Measurements from ENCODE around the gene FAM118A. TPM values are rescaled to one million over a fixed set of nuclear protein-coding genes. Genes with fewer than 3 reads are reported as not detected.
A peak's percentile ranks its signal among the peaks of the same experiment; 100 is the strongest.
"Not testable (repeated sequence)": the region's sequence is repeated elsewhere in the genome, so short reads cannot be mapped to it uniquely, and the experiment has no call there.

FAM118A gene
- total RNA-seq, 8 experiments from 2014 or later, result 11.3 to 131 (median 16.0) TPM

DNA sequence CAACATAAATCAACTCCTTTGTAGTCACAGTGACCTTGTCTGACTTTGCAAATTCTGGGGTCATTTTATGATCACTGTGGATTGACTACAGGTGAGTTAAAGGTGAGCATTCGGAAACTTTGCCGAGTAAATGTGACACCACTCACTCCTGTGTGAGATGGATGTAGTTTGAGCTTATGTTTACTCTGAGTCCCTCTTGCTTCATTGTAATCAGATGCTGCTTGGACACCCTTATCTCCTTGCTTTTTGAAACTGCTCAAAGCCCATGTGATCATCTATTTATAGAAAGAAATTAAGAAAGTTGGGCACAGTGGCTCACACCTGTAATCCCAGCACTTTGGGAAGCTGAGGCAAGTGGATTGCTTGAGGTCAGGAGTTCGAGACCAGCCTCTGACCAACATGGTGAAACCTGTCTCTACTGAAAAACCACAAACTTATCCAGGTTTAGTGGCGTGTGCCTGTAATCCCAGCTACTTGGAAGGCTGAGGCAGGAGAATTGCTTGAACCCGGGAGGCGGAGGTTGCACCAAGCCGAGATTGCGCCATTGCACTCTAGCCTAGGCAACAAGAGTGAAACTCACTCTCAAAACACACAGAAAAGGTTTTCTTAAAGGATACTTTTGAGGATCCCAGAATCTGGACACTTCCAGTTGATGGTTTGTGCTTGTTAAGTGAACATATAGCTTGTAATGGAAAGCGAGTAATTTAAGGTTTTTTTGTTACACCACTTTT lies 7.2 kb downstream of the FAM118A start:
- peak in 3 of 8 experiments; percentile 11 to 12 (median 11) for ATAC-seq (replicated peaks in 6 of 8)
- no peak overlapping the region for H3K27ac ChIP-seq
- 69 to 98% (median 90%) methylated on average over 2 to 9 of the region's 9 CpGs; no CpG with 5 or more reads in 3 of the 10 experiments for WGBS, 10 experiments
- no peak overlapping the region for H3K4me3 ChIP-seq
- in situ Hi-C loops (cut with MboI; ENCODE audit: low pct_unique_long_range_greater_than_20kb in 2 of 9, low sequenced_read_pairs in 9 of 9, unreplicated experiment in 9 of 9), result no loop called here
- peaks cover 19 to 30% of the 10 kb centered on the region in 2 donors for H3K4me1 ChIP-seq (replicated peaks in 1 of 2)

DNA sequence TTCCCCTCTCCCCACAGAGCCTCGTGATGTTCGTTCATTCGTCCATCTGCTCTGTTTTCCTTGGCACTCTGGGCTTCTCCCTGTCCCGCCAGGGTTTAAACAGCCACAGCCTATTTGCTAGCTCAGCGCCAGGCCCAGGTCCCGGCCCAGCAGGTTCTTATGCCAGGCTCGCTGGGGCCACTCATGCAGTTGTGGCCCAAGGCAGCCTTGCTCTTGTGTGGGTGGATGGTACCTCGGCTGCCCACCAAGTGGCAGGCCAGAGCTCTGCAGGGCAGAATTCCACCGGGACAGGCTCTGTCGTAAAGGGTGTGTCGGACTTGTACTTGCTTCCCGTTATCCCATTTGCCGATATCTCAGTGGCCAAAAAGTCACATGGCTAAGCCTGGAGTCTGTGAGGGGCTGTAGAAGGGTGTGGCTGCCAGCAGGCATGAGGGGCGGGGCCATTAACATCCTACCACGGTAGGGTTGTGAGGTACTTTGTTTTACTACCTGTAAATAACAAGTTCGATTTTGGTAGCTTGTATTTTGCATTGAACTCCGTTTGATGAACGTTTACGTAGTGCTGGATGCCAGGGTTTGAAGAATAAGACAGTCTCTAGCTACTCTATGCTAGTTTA lies 7.9 kb downstream of the FAM118A start:
- Histone ChIP-seq H3K4me1 (replicated peaks in 1 of 2) (peaks cover 19 to 30% of the 10 kb centered on the region in 2 donors), H3K4me3 (no peak overlapping the region), H3K27ac (no peak overlapping the region)
- WGBS, 10 experiments, result 6 to 100% (median 84%) methylated on average over 1 to 14 of the region's 19 CpGs; no CpG with 5 or more reads in 1 of the 10 experiments
- peak; percentile 20 to 89 (median 62) for ATAC-seq (replicated peaks in 6 of 8)
- in situ Hi-C loops (cut with MboI; ENCODE audit: low pct_unique_long_range_greater_than_20kb in 2 of 9, low sequenced_read_pairs in 9 of 9, unreplicated experiment in 9 of 9), result no loop called here

DNA sequence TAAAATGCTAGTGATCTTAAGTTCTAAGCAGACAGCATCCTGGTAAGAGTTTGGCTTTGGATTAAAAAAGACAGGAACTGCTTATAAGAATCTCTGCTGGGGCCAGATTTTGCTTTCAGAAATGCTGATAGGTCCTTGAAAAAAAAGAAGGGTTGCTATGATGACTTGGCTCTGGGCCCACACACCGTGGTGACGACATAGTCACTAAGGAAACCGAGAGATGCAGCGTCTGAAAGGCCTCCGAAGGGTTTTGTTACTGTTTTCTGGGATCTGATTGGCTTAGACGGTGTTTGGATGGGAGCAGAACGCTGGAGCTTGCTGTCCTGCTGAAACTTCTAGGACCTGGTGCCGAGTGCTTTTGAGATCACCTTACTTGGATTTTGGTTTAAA lies 8.4 kb downstream of the FAM118A start:
- in situ Hi-C loops (cut with MboI; ENCODE audit: low pct_unique_long_range_greater_than_20kb in 2 of 9, low sequenced_read_pairs in 9 of 9, unreplicated experiment in 9 of 9), result no loop called here
- H3K4me3 ChIP-seq, result no peak overlapping the region
- no peak overlapping the region for H3K27ac ChIP-seq
- peak; percentile 74 to 86 (median 83) for ATAC-seq (replicated peaks in 6 of 8)
- WGBS, 10 experiments, result 0 to 36% (median 7%) methylated on average over 2 to 8 of the region's 8 CpGs
- H3K4me1 ChIP-seq (replicated peaks in 1 of 2), result peaks cover 19 to 30% of the 10 kb centered on the region in 2 donors

DNA sequence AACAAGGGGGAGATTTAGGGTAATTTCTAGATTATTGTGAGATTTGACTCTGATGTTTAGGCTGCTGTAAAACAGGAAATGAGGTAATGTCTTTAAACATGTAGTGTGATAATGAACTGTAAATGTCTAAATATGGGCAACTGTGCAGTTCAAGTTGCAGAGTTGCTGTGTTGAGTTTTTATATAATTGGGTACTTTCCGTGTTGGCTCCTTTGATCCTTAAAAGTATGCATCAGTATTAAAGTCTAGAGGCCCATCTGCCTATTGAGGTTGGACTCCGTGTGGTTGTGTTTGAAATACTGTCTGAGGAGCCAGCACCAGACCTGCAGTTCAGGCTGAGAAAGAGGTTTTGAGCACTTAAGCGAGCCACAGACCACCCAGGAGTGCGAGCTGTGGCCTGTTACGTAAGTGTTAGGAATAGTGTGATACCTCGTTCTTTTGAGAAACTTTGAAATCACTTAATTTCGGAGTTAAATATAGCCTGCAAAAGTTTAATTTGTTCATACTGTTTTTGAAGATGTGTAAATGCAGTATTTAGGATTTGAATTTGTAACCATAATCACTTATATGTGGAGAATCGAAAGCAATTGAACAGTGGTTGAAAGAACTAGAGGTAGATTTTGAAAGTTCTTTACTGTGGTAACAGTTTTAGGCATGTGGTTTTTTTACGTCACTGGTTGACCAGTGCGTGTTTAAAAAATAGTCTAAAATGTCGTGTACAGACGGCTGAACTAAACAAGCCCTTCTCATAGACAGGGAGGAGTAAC lies 9.0 kb downstream of the FAM118A start:
- Histone ChIP-seq H3K4me3 (no peak overlapping the region), H3K4me1 (replicated peaks in 1 of 2) (peaks cover 19 to 30% of the 10 kb centered on the region in 2 donors), H3K27ac (no peak overlapping the region)
- in situ Hi-C loops (cut with MboI; ENCODE audit: low pct_unique_long_range_greater_than_20kb in 2 of 9, low sequenced_read_pairs in 9 of 9, unreplicated experiment in 9 of 9), result no loop called here
- 68 to 92% (median 82%) methylated on average over 2 to 11 of the region's 12 CpGs for WGBS, 10 experiments
- ATAC-seq (replicated peaks in 6 of 8), result peak in 5 of 8 experiments; percentile 2 to 45 (median 14)

DNA sequence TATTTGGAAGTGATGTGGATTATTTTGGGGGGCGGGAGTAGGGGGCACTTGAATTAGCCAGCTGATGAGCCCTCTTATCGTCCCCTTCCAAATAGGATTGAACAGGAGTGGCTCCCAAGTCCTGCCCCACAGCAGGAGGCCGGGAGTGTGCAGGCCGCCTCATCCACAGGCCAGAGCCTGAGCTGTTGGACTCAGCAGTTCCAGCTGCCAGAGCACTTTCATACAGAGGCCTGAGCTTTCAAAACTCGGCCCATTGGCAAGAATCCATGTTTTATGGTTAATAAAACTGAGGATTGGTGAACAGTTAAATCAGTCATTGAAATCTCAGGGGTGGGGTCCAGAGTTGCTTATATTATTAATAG lies 9.6 kb downstream of the FAM118A start:
- WGBS, 10 experiments, result 0 to 100% (median 56%) methylated on average over 1 to 4 of the region's 5 CpGs; no CpG with 5 or more reads in 2 of the 10 experiments
- Histone ChIP-seq H3K4me3 (no peak overlapping the region), H3K27ac (no peak overlapping the region), H3K4me1 (replicated peaks in 1 of 2) (peaks cover 19 to 30% of the 10 kb centered on the region in 2 donors)
- peak in 1 of 8 experiments; percentile 12 for ATAC-seq (replicated peaks in 6 of 8)
- in situ Hi-C loops (cut with MboI; ENCODE audit: low pct_unique_long_range_greater_than_20kb in 2 of 9, low sequenced_read_pairs in 9 of 9, unreplicated experiment in 9 of 9), result no loop called here

DNA sequence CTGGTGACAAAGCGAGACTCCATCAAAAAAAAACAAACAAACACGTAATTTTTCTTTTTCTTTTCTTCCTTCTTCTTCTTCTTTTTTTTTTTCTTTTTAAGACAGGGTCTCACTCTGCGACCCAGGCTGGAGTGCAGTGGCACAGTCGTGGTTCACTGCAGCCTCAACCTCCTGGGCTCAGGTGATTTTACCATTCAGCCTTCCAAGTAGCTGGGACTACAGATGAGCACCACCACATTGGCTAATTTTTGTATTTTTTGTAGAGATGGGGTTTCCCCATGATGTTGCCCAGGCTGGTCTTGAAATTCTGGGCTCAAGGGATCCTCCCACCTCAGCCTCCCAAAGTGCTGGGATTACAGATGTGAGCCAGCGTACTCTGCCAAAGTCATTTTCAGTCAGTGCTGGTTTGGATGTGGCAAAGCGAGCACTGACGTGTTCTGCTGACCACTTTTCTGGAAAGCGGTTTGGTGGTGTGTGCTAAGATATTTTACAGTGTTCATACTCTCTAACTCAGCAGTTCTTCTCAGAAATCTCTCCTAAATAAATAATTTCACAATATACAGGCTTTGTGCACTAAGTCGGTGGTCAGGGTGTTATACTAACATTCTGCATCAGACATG lies 10.7 kb downstream of the FAM118A start:
- 60 to 100% (median 94%) methylated on average over 1 to 9 of the region's 9 CpGs; no CpG with 5 or more reads in 1 of the 10 experiments for WGBS, 10 experiments
- H3K4me3 ChIP-seq, result no peak overlapping the region
- H3K4me1 ChIP-seq (replicated peaks in 1 of 2), result peaks cover 19 to 30% of the 10 kb centered on the region in 2 donors
- in situ Hi-C loops (cut with MboI; ENCODE audit: low pct_unique_long_range_greater_than_20kb in 2 of 9, low sequenced_read_pairs in 9 of 9, unreplicated experiment in 9 of 9), result no loop called here
- no peak overlapping the region for H3K27ac ChIP-seq
- no peak for ATAC-seq (replicated peaks in 6 of 8)

DNA sequence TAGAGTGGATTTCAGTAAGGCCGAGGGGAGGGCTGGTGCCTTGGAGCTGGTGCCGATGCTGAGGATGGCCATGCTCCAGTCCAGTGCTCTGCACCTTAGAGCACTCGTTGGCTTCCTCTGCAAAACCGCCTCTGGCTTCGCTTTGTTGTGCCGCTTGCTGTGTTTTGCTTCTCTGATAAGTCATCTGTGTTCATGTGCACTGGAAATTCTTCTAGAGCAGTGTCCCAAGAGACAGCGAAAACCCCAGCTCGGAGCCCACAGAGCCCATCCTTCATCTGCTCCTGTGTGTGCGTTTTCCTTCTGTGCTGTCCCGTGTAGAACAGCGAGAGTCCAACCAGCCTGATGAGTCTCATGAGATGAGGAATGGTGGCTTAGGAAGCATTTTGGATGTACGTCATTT lies 12.1 kb downstream of the FAM118A start:
- H3K27ac ChIP-seq, result no peak overlapping the region
- H3K4me1 ChIP-seq (replicated peaks in 1 of 2), result peaks cover 11 to 21% of the 10 kb centered on the region in 2 donors

DNA sequence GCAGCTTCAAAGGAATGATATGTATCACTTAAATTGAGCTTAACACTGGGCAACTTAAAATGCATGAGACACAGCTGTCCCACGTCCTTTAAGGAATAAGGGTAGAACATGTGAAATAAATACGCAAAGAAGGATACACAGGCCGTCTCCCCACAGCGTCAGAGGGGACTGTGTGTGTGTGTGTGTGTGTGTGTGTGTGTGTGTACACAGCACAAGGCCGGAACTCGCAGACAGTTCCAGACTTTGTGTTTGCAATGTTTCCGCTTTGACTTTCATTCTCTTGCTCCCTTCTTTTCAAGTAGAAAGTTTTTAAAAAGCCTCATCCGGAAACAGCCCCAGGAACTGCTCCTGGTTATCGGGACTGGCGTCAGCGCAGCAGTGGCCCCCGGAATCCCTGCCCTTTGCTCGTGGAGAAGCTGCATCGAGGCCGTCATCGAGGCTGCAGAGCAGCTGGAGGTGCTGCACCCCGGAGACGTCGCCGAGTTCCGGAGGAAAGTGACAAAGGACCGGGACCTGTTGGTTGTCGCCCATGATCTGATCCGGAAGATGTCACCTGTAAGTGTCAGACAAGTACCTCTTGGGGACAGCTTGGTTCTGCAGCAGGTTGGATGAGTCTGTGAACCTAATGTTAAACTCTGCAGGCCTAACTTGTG lies 13.3 kb downstream of the FAM118A start:
- Histone ChIP-seq H3K4me1 (replicated peaks in 1 of 2) (peaks cover 8 to 12% of the 10 kb centered on the region in 2 donors), H3K4me3 (no peak overlapping the region), H3K27ac (no peak overlapping the region)
- ATAC-seq (replicated peaks in 6 of 8), result no peak
- 80 to 100% (median 96%) methylated on average over 1 to 18 of the region's 24 CpGs; no CpG with 5 or more reads in 4 of the 10 experiments for WGBS, 10 experiments
- in situ Hi-C loops (cut with MboI; ENCODE audit: low pct_unique_long_range_greater_than_20kb in 2 of 9, low sequenced_read_pairs in 9 of 9, unreplicated experiment in 9 of 9), result no loop called here

More for the DNA sequence above, 12.1 kb downstream of the FAM118A start:
- in situ Hi-C loops (cut with MboI; ENCODE audit: low pct_unique_long_range_greater_than_20kb in 2 of 9, low sequenced_read_pairs in 9 of 9, unreplicated experiment in 9 of 9), result no loop called here
- WGBS, 10 experiments, result 82 to 98% (median 91%) methylated on average over 3 to 12 of the region's 12 CpGs; no CpG with 5 or more reads in 2 of the 10 experiments
- ATAC-seq (replicated peaks in 6 of 8), result peak in 1 of 8 experiments; percentile 24
- H3K4me3 ChIP-seq, result no peak overlapping the region

DNA sequence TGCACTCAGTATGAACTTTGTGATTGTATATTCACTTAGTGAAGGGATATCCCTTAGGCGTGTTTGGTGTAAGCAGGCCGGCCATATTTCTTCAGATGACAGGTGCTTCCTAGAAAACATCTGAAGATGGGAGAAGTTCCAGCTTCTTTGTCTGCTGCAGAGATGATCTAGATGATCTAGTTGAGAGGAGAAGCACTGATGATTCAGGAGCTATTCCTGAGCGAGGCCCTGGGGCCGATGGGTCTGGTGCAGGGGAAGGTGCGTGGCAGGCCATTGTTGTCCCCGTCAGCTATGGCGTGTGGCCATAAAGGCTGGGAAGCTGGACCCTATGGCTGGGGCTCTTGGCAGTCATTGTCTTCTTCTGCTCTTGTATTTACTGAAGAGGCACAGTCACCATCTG lies 14.0 kb downstream of the FAM118A start:
- in situ Hi-C loops (cut with MboI; ENCODE audit: low pct_unique_long_range_greater_than_20kb in 2 of 9, low sequenced_read_pairs in 9 of 9, unreplicated experiment in 9 of 9), result no loop called here

DNA sequence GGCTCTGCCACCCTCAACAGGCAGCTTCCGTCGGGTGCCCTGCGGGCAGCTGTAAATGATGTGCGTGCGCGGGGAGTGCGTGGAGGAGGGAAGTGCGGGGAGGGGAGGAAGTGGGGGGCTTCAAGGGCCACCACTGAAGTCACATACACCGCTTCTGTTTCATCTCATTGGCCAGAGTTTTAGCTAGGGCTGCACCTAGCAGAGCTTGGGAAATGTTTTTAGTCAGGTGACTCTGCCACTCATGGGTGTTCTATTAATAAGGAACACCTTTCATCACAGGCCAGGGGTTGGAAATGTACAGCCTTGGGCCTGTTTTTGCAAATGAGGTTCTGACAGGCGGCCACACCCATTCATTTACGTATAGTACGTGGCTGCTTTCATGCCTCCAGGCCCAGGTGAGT lies 14.6 kb downstream of the FAM118A start:
- no peak overlapping the region for H3K4me3 ChIP-seq
- H3K27ac ChIP-seq, result no peak overlapping the region
- in situ Hi-C loops (cut with MboI; ENCODE audit: low pct_unique_long_range_greater_than_20kb in 2 of 9, low sequenced_read_pairs in 9 of 9, unreplicated experiment in 9 of 9), result no loop called here
- peak in 3 of 8 experiments; percentile 59 to 83 (median 79) for ATAC-seq (replicated peaks in 6 of 8)
- WGBS, 10 experiments, result 7 to 100% (median 92%) methylated on average over 1 to 3 of the region's 12 CpGs; no CpG with 5 or more reads in 5 of the 10 experiments
- H3K4me1 ChIP-seq (replicated peaks in 1 of 2), result no peaks in the 10 kb centered on the region

More for the DNA sequence above, 14.0 kb downstream of the FAM118A start:
- H3K4me1 ChIP-seq (replicated peaks in 1 of 2), result peaks cover 1 to 5% of the 10 kb centered on the region in 2 donors
- H3K27ac ChIP-seq, result no peak overlapping the region
- no peak overlapping the region for H3K4me3 ChIP-seq
- no peak for ATAC-seq (replicated peaks in 6 of 8)
- WGBS, 10 experiments, result 0 to 100% (median 90%) methylated on average over 1 to 7 of the region's 7 CpGs; no CpG with 5 or more reads in 1 of the 10 experiments

DNA sequence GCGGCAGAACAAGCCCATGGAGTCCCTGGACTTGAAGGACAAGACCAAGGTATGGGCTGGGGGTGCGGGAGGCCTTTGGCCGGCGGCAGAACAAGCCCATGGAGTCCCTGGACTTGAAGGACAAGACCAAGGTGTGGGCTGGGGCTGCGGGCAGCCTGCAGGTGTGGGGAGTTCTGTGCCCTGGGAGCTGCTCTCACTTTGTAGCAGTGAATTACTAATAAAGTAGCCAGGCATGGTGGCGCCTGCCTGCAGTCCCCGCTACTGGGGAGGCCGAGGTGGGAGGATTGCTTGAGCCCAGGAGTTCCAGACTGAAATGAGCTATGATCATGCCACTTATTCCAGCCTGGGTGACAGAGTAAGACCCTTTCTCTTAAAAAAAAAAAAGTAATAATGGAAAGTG lies 18.5 kb downstream of the FAM118A start:
- 96 to 100% (median 100%) methylated on average over 2 to 4 of the region's 8 CpGs; no CpG with 5 or more reads in 6 of the 10 experiments for WGBS, 10 experiments
- ATAC-seq (replicated peaks in 6 of 8); H3K27ac ChIP-seq; in situ Hi-C loops (cut with MboI; ENCODE audit: low pct_unique_long_range_greater_than_20kb in 2 of 9, low sequenced_read_pairs in 9 of 9, unreplicated experiment in 9 of 9); H3K4me3 ChIP-seq; H3K4me1 ChIP-seq (replicated peaks in 1 of 2): not testable (repeated sequence)

DNA sequence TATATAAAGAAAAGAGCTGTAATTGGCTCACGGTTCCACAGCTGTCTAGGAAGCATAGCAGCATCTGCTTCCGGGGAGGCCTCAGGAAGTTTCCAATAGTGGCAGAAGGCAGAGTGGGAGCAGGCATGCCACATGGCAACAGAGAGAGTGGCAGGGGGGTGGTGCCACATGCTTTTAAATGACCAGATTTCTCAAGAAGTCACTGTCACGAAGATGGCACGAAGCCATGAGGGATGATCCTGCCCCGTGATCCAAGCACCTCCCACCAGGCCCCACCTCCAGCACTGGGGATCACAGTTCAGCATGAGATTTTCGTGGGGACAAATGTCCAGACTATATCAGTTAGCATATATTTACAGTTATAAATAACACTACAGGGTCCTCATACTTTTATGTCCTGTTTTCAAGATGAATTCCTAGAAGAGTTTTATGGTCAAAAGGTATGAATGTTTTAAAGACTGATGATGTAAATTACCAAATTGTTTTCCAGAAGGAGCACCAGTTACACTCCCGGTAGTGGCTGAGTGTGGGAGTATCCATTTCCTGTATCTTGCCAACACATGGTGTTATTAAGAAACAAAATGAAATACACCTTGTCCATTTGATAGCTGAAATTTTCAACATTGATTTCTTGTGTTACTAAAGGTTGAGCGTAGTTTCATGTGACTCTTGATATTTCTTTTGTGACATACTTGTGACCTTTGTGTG lies 19.2 kb downstream of the FAM118A start:
- peak in 7 of 8 experiments; percentile 21 to 59 (median 29) for ATAC-seq (replicated peaks in 6 of 8)
- H3K27ac ChIP-seq, result no peak overlapping the region
- H3K4me3 ChIP-seq, result no peak overlapping the region
- in situ Hi-C loops (cut with MboI; ENCODE audit: low pct_unique_long_range_greater_than_20kb in 2 of 9, low sequenced_read_pairs in 9 of 9, unreplicated experiment in 9 of 9), result no loop called here
- WGBS, 10 experiments, result 15 to 100% (median 83%) methylated on average over 1 to 6 of the region's 8 CpGs
- no peaks in the 10 kb centered on the region for H3K4me1 ChIP-seq (replicated peaks in 1 of 2)
